ENCODE results near the gene LRP5.

- TF ChIP-seq, protein P1, sequence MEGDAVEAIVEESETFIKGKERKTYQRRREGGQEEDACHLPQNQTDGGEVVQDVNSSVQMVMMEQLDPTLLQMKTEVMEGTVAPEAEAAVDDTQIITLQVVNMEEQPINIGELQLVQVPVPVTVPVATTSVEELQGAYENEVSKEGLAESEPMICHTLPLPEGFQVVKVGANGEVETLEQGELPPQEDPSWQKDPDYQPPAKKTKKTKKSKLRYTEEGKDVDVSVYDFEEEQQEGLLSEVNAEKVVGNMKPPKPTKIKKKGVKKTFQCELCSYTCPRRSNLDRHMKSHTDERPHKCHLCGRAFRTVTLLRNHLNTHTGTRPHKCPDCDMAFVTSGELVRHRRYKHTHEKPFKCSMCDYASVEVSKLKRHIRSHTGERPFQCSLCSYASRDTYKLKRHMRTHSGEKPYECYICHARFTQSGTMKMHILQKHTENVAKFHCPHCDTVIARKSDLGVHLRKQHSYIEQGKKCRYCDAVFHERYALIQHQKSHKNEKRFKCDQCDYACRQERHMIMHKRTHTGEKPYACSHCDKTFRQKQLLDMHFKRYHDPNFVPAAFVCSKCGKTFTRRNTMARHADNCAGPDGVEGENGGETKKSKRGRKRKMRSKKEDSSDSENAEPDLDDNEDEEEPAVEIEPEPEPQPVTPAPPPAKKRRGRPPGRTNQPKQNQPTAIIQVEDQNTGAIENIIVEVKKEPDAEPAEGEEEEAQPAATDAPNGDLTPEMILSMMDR (conservative IDR thresholded peaks at IDR 0.05; ENCODE audit: low read depth, low read length), result no peak
- no peak for TF ChIP-seq EZH2 (IDR thresholded peaks at IDR 0.05; ENCODE audit: borderline replicate concordance, low read depth, low read length, poor library complexity, severe bottlenecking)
These were observed 159.3 kb downstream of the LRP5 start for GRCh38 chr11:68471360-68472340.
